Breast epithelium (tissue), 4 donors: ENCODE measurements around the gene RELB. TPM values are rescaled to one million over a fixed set of nuclear protein-coding genes. Genes with fewer than 3 reads are reported as not detected.

Experiments
- DNase-seq, 2 donors: peaks; one replicate each; pipeline ENCODE4 v3.0.0-alpha.2; 2019; ENCODE audit warnings: low spot score in 2 of 2
- H3K27ac ChIP-seq, 2 donors: fragments of 200-600 bp; sonication (generic) in 1 of 2; one replicate each; pipeline ENCODE4 v1.5.1; 2016 to 2019; ENCODE audit warnings: mild to moderate bottlenecking in 1 of 2
- H3K27me3 ChIP-seq, 2 donors: fragments of 200-600 bp; sonication (generic) in 1 of 2; one replicate each; pipeline versions ENCODE4 v1.5.1 to v1.6.0; 2017 to 2019; ENCODE audit warnings: control low read depth in 1 of 2, mild to moderate bottlenecking in 1 of 2
- H3K36me3 ChIP-seq: fragments of 200-600 bp; one replicate; pipeline ENCODE4 v1.5.1; 2019
- H3K4me1 ChIP-seq, 2 donors: fragments of 200-600 bp; sonication (generic); one replicate each; pipeline ENCODE4 v1.5.1; 2016 to 2019; ENCODE audit warnings: control low read depth in 1 of 2
- H3K4me3 ChIP-seq, 3 donors: fragments of 200-600 bp; sonication (generic); 1 replicate in 2 of 3; 2 replicates in 1 of 3; pipeline ENCODE4 v1.5.1; 2016 to 2019; ENCODE audit warnings: mild to moderate bottlenecking in 3 of 3, moderate library complexity in 2 of 3
- H3K9me3 ChIP-seq, 2 donors: fragments of 200-600 bp; sonication (generic) in 1 of 2; one replicate each; pipeline ENCODE4 v1.5.1; 2016 to 2019; ENCODE audit warnings: control low read depth in 1 of 2
- POLR2A ChIP-seq: fragments of 450-650 bp; IDR thresholded peaks from one replicate; pipeline ENCODE4 v1.6.1; 2016; ENCODE audit warnings: antibody characterized with exemption, mild to moderate bottlenecking, moderate library complexity
- POLR2AphosphoS5 ChIP-seq, 3 donors: sonication (generic); formaldehyde crosslinking; IDR thresholded peaks; one replicate each; pipeline ENCODE4 v1.6.1; 2017; ENCODE audit warnings: antibody characterized with exemption in 3 of 3
- intact Hi-C: fragments of 100-400 bp; cut with DNase I; formaldehyde crosslinking; loops from one replicate; pipeline ENCODE4 v1.15.1; 2023; ENCODE audit warnings: low total_unique reads
- total RNA-seq, 3 donors: library from RNA; depleted of rRNA; stranded (reverse); fragments of >200 nt; gene quantifications; one replicate each; pipeline ENCODE4 v1.1.0, GENCODE V29; 2016
- TF ChIP-seq, protein P1 (sequence below), 3 donors: fragments of 450-650 bp; IDR thresholded peaks; one replicate each; pipeline ENCODE4 v1.5.1; 2016 to 2017; ENCODE audit warnings: antibody characterized with exemption in 3 of 3, mild to moderate bottlenecking in 3 of 3, moderate library complexity in 3 of 3

The RELB gene
- total RNA-seq, 3 donors from 2014 or later, result 5.8 to 12.5 (median 8.2) TPM

DNA sequence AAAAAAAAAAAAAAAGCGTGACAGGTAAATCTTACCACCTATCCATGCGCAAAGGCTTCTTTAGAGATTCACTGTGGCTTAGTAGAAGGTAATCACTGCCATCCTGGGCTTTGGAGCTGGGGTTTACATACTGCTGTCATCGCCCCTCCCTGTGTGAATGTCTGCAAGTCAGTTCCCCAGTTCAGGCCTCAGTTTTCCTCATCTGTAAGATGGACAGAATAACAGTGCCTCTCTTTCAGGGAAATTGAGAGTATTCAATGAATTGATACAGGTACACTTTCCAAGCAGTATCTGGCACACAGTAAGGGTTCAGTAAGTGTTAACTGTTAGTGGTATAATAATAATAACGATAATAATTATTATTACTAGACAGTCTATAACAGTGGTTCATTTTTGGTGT, 2.2 kb downstream of the RELB start:
- TF ChIP-seq, protein P1, sequence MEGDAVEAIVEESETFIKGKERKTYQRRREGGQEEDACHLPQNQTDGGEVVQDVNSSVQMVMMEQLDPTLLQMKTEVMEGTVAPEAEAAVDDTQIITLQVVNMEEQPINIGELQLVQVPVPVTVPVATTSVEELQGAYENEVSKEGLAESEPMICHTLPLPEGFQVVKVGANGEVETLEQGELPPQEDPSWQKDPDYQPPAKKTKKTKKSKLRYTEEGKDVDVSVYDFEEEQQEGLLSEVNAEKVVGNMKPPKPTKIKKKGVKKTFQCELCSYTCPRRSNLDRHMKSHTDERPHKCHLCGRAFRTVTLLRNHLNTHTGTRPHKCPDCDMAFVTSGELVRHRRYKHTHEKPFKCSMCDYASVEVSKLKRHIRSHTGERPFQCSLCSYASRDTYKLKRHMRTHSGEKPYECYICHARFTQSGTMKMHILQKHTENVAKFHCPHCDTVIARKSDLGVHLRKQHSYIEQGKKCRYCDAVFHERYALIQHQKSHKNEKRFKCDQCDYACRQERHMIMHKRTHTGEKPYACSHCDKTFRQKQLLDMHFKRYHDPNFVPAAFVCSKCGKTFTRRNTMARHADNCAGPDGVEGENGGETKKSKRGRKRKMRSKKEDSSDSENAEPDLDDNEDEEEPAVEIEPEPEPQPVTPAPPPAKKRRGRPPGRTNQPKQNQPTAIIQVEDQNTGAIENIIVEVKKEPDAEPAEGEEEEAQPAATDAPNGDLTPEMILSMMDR (IDR thresholded peaks at IDR 0.05), result no peak
- TF ChIP-seq POLR2AphosphoS5 (IDR thresholded peaks at IDR 0.05) (no peak), POLR2A (no peak)
- H3K9me3 ChIP-seq, result no peaks in the 10 kb centered on the region
- no peak overlapping the region for H3K4me3 ChIP-seq
- intact Hi-C loops, result no loop called here
- H3K27ac ChIP-seq, result no peak overlapping the region
- no peaks in the 10 kb centered on the region for H3K27me3 ChIP-seq
- H3K4me1 ChIP-seq, result no peaks in the 10 kb centered on the region
- no peak for DNase-seq
- H3K36me3 ChIP-seq, result no peaks in the 10 kb centered on the region

DNA sequence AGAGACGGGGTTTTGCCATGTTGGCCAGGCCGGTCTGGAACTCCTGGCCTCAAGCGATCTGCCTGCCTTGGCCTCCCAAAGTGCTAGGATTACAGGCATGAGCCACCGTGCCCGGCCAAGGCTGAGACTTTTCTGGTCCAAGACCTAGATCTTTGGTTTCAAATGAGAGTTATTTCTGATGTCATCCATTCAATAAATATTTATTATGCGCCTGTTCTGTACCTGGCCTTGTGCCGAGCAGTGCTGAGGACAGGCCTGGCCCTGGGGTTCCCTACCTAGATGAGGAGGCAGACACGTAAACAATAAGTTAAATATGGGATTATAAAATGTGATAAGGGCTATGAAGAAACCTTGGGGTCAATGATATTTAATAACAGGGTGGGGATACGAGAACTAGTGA, 4.5 kb downstream of the RELB start:
- Histone ChIP-seq H3K27ac (no peak overlapping the region), H3K36me3 (no peaks in the 10 kb centered on the region), H3K4me1 (no peaks in the 10 kb centered on the region), H3K9me3 (no peaks in the 10 kb centered on the region), H3K4me3 (no peak overlapping the region), H3K27me3 (no peaks in the 10 kb centered on the region)
- no peak for TF ChIP-seq POLR2AphosphoS5 (IDR thresholded peaks at IDR 0.05)
- intact Hi-C loops, result no loop called here
- DNase-seq, result no peak

- Histone ChIP-seq H3K36me3 (no peaks in the 10 kb centered on the region), H3K4me1 (no peaks in the 10 kb centered on the region), H3K4me3 (no peak overlapping the region), H3K9me3 (no peaks in the 10 kb centered on the region), H3K27ac (no peak overlapping the region), H3K27me3 (no peaks in the 10 kb centered on the region)
- no peak for TF ChIP-seq POLR2A
- TF ChIP-seq POLR2AphosphoS5 (IDR thresholded peaks at IDR 0.05), result no peak
- TF ChIP-seq, protein P1 (IDR thresholded peaks at IDR 0.05), result no peak
- no peak for DNase-seq
- intact Hi-C loops, result no loop called here
These were observed 7.3 kb downstream of the RELB start for GRCh38 chr19:45008552-45008951.

DNA sequence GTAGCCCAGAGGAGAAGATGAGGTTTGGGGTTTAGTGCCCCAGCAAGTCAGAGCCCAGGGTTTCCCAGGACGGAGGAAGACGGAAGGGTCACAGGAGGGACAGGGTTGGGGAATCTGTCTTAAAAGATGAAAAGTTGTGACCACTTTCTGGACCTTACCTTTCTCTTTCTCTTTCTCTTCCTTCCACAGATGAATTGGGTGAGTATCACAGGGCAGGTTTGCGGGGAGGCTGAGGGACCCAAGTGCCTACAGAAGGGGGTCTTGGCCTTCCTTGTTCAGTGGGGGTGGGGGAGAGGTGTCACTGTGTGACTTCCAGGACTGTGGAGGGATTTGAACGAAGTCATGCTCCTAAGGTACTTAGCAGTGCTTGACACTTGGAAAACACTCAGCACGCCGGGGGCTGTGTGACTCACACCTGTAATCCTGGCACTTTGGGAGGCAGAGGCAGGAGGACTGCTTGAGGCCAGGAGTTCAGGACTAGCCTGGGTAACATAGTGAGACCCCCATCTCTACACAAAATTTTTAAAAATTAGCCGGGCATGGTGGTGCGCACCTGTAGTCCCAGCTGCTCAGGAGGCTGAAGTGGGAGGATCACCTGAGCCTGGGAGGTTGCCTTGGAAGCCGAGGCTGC, 8.5 kb downstream of the RELB start:
- Histone ChIP-seq H3K4me3 (no peak overlapping the region), H3K9me3 (no peaks in the 10 kb centered on the region), H3K27ac (no peak overlapping the region), H3K4me1 (no peaks in the 10 kb centered on the region), H3K27me3 (no peaks in the 10 kb centered on the region), H3K36me3 (no peaks in the 10 kb centered on the region)
- intact Hi-C loops, result no loop called here
- DNase-seq, result no peak
- TF ChIP-seq, protein P1 (IDR thresholded peaks at IDR 0.05), result no peak
- no peak for TF ChIP-seq POLR2AphosphoS5 (IDR thresholded peaks at IDR 0.05)
- no peak for TF ChIP-seq POLR2A

DNA sequence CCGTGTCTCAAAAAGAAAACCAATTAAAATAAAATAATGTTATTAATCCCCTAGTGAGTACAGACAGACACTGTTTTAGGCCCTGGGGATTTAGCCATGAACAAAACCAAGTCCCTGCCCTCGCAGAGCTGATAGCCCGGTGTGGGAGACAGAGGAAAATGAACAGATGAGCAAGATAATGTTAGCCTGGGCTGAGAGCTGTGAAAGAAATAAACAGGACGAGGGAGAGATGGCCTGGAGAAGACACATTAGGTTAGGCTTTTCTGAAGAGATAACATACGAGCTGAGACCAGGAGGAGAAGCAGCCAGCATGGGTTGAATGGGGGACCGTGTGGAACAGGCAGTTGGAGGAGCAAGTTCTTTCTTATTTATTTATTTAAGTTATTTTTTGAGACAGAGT, 9.0 kb downstream of the RELB start:
- Histone ChIP-seq H3K4me3 (no peak overlapping the region), H3K4me1 (no peaks in the 10 kb centered on the region), H3K9me3 (no peaks in the 10 kb centered on the region), H3K27ac (no peak overlapping the region), H3K27me3 (no peaks in the 10 kb centered on the region), H3K36me3 (no peaks in the 10 kb centered on the region)
- DNase-seq, result no peak
- TF ChIP-seq POLR2A (no peak), POLR2AphosphoS5 (IDR thresholded peaks at IDR 0.05) (no peak)
- TF ChIP-seq, protein P1 (IDR thresholded peaks at IDR 0.05), result no peak
- intact Hi-C loops, result no loop called here

DNA sequence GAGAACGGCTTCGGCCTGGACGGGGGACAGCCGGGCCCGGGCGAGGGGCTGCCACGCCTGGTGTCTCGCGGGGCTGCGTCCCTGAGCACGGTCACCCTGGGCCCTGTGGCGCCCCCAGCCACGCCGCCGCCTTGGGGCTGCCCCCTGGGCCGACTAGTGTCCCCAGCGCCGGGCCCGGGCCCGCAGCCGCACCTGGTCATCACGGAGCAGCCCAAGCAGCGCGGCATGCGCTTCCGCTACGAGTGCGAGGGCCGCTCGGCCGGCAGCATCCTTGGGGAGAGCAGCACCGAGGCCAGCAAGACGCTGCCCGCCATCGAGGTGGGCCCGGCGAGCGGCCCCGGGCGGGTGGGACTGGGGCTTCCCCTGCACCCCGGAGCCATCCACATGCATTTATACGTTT, 10.7 kb downstream of the RELB start:
- intact Hi-C loops, result no loop called here
- Histone ChIP-seq H3K36me3 (no peaks in the 10 kb centered on the region), H3K4me3 (no peak overlapping the region)

More for the DNA sequence above, 10.7 kb downstream of the RELB start:
- DNase-seq, result no peak
- H3K4me1 ChIP-seq, result no peaks in the 10 kb centered on the region
- no peaks in the 10 kb centered on the region for H3K9me3 ChIP-seq
- no peaks in the 10 kb centered on the region for H3K27me3 ChIP-seq
- TF ChIP-seq POLR2AphosphoS5 (IDR thresholded peaks at IDR 0.05), result no peak
- TF ChIP-seq, protein P1 (IDR thresholded peaks at IDR 0.05), result no peak
- no peak overlapping the region for H3K27ac ChIP-seq
